GM19035 (cell line): ENCODE data around the gene RFPL1.

Source experiments
- ATAC-seq: cut with Tn5 transposase; IDR thresholded peaks from one replicate; pipeline ENCODE4 v1.9.1; 2021; ENCODE audit not compliant: unreplicated experiment

Gene RFPL1

GRCh38 chr22:29442976-29443375, 4.6 kb downstream of the RFPL1 start:
- no peak for ATAC-seq

GRCh38 chr22:29443452-29443851, 5.1 kb downstream of the RFPL1 start:
- ATAC-seq = no peak

GRCh38 chr22:29443861-29444792, 5.7 kb downstream of the RFPL1 start:
- no peak for ATAC-seq

GRCh38 chr22:29445508-29445907, 7.1 kb downstream of the RFPL1 start:
- ATAC-seq = no peak

- ATAC-seq = no peak
Observed at GRCh38 chr22:29447906-29448305, 9.5 kb downstream of the RFPL1 start.

- ATAC-seq = no peak
Observed at GRCh38 chr22:29449296-29449875, 11.0 kb downstream of the RFPL1 start.

- no peak for ATAC-seq
Observed at GRCh38 chr22:29450222-29450621, 11.8 kb downstream of the RFPL1 start.

- no peak for ATAC-seq
Observed at GRCh38 chr22:29451863-29452262, 13.5 kb downstream of the RFPL1 start.

- no peak for ATAC-seq
Observed at GRCh38 chr22:29454276-29454675, 15.9 kb downstream of the RFPL1 start.

- no peak for ATAC-seq
Observed at GRCh38 chr22:29456211-29456671, 17.9 kb downstream of the RFPL1 start.

- no peak for ATAC-seq
Observed at GRCh38 chr22:29457730-29458129, 19.3 kb downstream of the RFPL1 start.

GRCh38 chr22:29458551-29458950, 20.2 kb downstream of the RFPL1 start:
- ATAC-seq = no peak

GRCh38 chr22:29459773-29460172, 21.4 kb downstream of the RFPL1 start:
- no peak for ATAC-seq

- ATAC-seq = no peak
Observed at GRCh38 chr22:29461263-29461662, 22.9 kb downstream of the RFPL1 start.

GRCh38 chr22:29463629-29464028, 25.2 kb downstream of the RFPL1 start:
- ATAC-seq = no peak

- no peak for ATAC-seq
Observed at GRCh38 chr22:29464581-29464980, 26.2 kb downstream of the RFPL1 start.

GRCh38 chr22:29469755-29470154, 31.4 kb downstream of the RFPL1 start:
- ATAC-seq = no peak

GRCh38 chr22:29470159-29470855, 31.9 kb downstream of the RFPL1 start:
- no peak for ATAC-seq

- no peak for ATAC-seq
Observed at GRCh38 chr22:29473001-29473400, 34.6 kb downstream of the RFPL1 start.

GRCh38 chr22:29475550-29475949, 37.2 kb downstream of the RFPL1 start:
- no peak for ATAC-seq

GRCh38 chr22:29476116-29476515, 37.7 kb downstream of the RFPL1 start:
- no peak for ATAC-seq
